HepG2 (cell line): ENCODE data around the gene GDPD4.

Experiments used
- GFI1 ChIP-seq: sonication (generic); formaldehyde crosslinking; IDR thresholded peaks from 2 replicates; pipeline ENCODE4 v1.5.0; 2020; ENCODE audit warnings: missing genetic modification reagents, mild to moderate bottlenecking, borderline replicate concordance
- POLR2A ChIP-seq, 2 experiments: IDR thresholded peaks; 2 replicates each; pipeline ENCODE4 v1.6.1; 2011; ENCODE audit warnings: low read depth in 2 of 2, low read length in 2 of 2, mild to moderate bottlenecking in 1 of 2, moderate library complexity in 1 of 2; ENCODE audit not compliant: insufficient read depth in 1 of 2
- THRA ChIP-seq: sonication (generic); formaldehyde crosslinking; IDR thresholded peaks from 2 replicates; pipeline ENCODE4 v1.4.0; 2020; ENCODE audit warnings: missing genetic modification reagents, borderline replicate concordance
- ZBTB20 ChIP-seq: sonication (generic); formaldehyde crosslinking; IDR thresholded peaks from 2 replicates; pipeline ENCODE4 v1.8.1; 2023; ENCODE audit warnings: missing genetic modification reagents, low read depth, mild to moderate bottlenecking, borderline replicate concordance
- ZNF513 ChIP-seq: sonication (generic); formaldehyde crosslinking; conservative IDR thresholded peaks from 2 replicates; pipeline ENCODE4 v1.5.0; 2020; ENCODE audit warnings: missing genetic modification reagents

- no peak for TF ChIP-seq POLR2A (IDR thresholded peaks at IDR 0.05; ENCODE audit: insufficient read depth in 1 of 2, low read depth in 2 of 2, low read length in 2 of 2)
- TF ChIP-seq ZNF513 (CRISPR knock-in tag): no peak
- no peak for TF ChIP-seq GFI1 (CRISPR knock-in tag)
- no peak for TF ChIP-seq ZBTB20
- TF ChIP-seq THRA (CRISPR knock-in tag): no peak
These were observed 126.3 kb downstream of the GDPD4 start for GRCh38 chr11:77175021-77175842.
